HG03469 (cell line): ENCODE data around the gene FOXO3.

Source experiments
- ATAC-seq: cut with Tn5 transposase; IDR thresholded peaks from one replicate; pipeline ENCODE4 v1.9.1; 2021; ENCODE audit warnings: mild to moderate bottlenecking, moderate library complexity, moderate number of reproducible peaks; ENCODE audit not compliant: unreplicated experiment

The FOXO3 gene

GRCh38 chr6:108732091-108732870 is 171.6 kb downstream of the FOXO3 start:
- no peak for ATAC-seq

- no peak for ATAC-seq
These were observed 172.3 kb downstream of the FOXO3 start for GRCh38 chr6:108733051-108733450.

GRCh38 chr6:108733706-108734265 is 173.1 kb downstream of the FOXO3 start:
- no peak for ATAC-seq
